Transverse colon (tissue), 4 donors: ENCODE data around the gene CDR2. TPM values are rescaled to one million over a fixed set of nuclear protein-coding genes. Genes with fewer than 3 reads are reported as not detected.

Source experiments
- DNase-seq: peaks from one replicate; pipeline ENCODE4 v3.0.0-alpha.2; 2019
- H3K27ac ChIP-seq, 4 donors: fragments of 200-600 bp; sonication (generic); 2 replicates each; pipeline ENCODE4 v1.5.1; 2016 to 2018; ENCODE audit warnings: inconsistent platforms in 4 of 4
- H3K27me3 ChIP-seq: fragments of 200-600 bp; sonication (generic); 2 replicates; pipeline ENCODE4 v1.5.1; 2017; ENCODE audit warnings: inconsistent platforms
- H3K36me3 ChIP-seq, 4 donors: fragments of 200-600 bp; sonication (generic); 2 replicates each; pipeline ENCODE4 v1.5.1; 2017 to 2019; ENCODE audit warnings: inconsistent platforms in 4 of 4
- H3K4me1 ChIP-seq, 4 donors: fragments of 200-600 bp; sonication (generic); 2 replicates each; pipeline ENCODE4 v1.5.1; 2017 to 2020; ENCODE audit warnings: inconsistent platforms in 4 of 4
- H3K4me3 ChIP-seq, 4 donors: fragments of 200-600 bp; sonication (generic); 1 replicate in 1 of 4; 2 replicates in 3 of 4; pipeline versions ENCODE4 v1.5.1 to v1.6.1; 2017 to 2019; ENCODE audit warnings: inconsistent platforms in 4 of 4
- H3K9me3 ChIP-seq, 2 donors: fragments of 200-600 bp; sonication (generic); 2 replicates each; pipeline ENCODE4 v1.5.1; 2017 to 2019; ENCODE audit warnings: inconsistent platforms in 2 of 2
- CTCF ChIP-seq, 5 experiments: fragments of 200-600 bp in 3 of 5; fragments of 450-650 bp in 2 of 5; sonication (generic) in 3 of 5; IDR thresholded peaks; 1 replicate in 2 of 5; 2 replicates in 3 of 5; pipeline ENCODE4 v1.5.1; 2016 to 2017; ENCODE audit warnings: antibody characterized with exemption in 5 of 5, inconsistent platforms in 3 of 5, mild to moderate bottlenecking in 2 of 5, moderate library complexity in 1 of 5
- EP300 ChIP-seq: sonication (generic); formaldehyde crosslinking; IDR thresholded peaks from one replicate; pipeline ENCODE4 v1.6.1; 2017; ENCODE audit warnings: antibody characterized with exemption, low read depth
- POLR2A ChIP-seq: fragments of 450-650 bp; IDR thresholded peaks from one replicate; pipeline ENCODE4 v1.6.1; 2016; ENCODE audit warnings: antibody characterized with exemption, mild to moderate bottlenecking, moderate library complexity
- POLR2AphosphoS5 ChIP-seq, 3 donors: sonication (generic); formaldehyde crosslinking; IDR thresholded peaks; one replicate each; pipeline ENCODE4 v1.6.1; 2016; ENCODE audit warnings: antibody characterized with exemption in 3 of 3
- WGBS, 2 donors: methylation state at CpG; one replicate each; pipeline ENCODE4 v1.1.5; 2018; ENCODE audit warnings: low coverage in 1 of 2; 5-methylcytosine and 5-hydroxymethylcytosine counted together
- in situ Hi-C, 4 donors: fragments of 200-750 bp; cut with MboI; loops; one replicate each; pipeline versions ENCODE4 v1.15.0 to v1.15.1; 2017; ENCODE audit warnings: low sequenced_read_pairs in 3 of 4, low pct_ligation_motif_present in 1 of 4, low pct_unique_long_range_greater_than_20kb in 1 of 4
- intact Hi-C: fragments of 100-400 bp; cut with DNase I; formaldehyde crosslinking; loops from one replicate; pipeline ENCODE4 v1.15.1; 2023; ENCODE audit warnings: low total_unique reads
- total RNA-seq, 4 donors: library from RNA; depleted of rRNA; stranded (reverse); fragments of >200 nt; gene quantifications; one replicate each; pipeline ENCODE4 v1.1.0, GENCODE V29; 2016

The CDR2 gene
- total RNA-seq, 4 donors from 2014 or later: 21.7 to 317 (median 24.1) TPM

DNA sequence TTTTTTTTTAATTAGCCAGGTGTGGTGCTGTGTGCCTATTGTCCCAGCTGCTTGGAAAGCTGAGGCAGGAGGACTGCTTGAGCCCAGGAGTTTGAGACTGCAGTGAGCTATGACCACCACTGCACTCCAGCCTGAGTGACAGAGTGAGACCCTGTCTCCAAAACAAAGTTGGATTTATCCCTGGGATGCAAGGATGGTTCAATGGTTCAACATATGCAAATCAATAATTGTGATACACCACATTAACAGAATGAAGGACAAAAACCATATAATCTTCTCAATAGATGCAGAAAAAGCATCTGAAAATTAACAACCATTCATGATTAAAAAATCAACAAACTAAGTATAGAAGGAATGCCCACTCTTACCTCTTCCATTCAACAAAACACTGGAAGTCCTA lies 33.5 kb downstream of the CDR2 start:
- H3K27ac ChIP-seq: no peak overlapping the region
- no peak for DNase-seq
- TF ChIP-seq POLR2A (no peak), CTCF (IDR thresholded peaks at IDR 0.05) (no peak), POLR2AphosphoS5 (IDR thresholded peaks at IDR 0.05) (no peak), EP300 (no peak)
- no peaks in the 10 kb centered on the region for H3K27me3 ChIP-seq
- intact Hi-C loops: no loop called here
- H3K4me1 ChIP-seq: no peaks in the 10 kb centered on the region
- H3K36me3 ChIP-seq: peaks cover 0 to 16% (median 5%) of the 10 kb centered on the region in 4 donors
- no peak overlapping the region for H3K4me3 ChIP-seq
- in situ Hi-C loops: loop anchor here in 1 of 4 donors (25.0 kb wide), 1 partner anchor 296 kb away; no protein-coding TSS in a partner anchor
- H3K9me3 ChIP-seq: peaks cover 7% of the 10 kb centered on the region in 2 donors

DNA sequence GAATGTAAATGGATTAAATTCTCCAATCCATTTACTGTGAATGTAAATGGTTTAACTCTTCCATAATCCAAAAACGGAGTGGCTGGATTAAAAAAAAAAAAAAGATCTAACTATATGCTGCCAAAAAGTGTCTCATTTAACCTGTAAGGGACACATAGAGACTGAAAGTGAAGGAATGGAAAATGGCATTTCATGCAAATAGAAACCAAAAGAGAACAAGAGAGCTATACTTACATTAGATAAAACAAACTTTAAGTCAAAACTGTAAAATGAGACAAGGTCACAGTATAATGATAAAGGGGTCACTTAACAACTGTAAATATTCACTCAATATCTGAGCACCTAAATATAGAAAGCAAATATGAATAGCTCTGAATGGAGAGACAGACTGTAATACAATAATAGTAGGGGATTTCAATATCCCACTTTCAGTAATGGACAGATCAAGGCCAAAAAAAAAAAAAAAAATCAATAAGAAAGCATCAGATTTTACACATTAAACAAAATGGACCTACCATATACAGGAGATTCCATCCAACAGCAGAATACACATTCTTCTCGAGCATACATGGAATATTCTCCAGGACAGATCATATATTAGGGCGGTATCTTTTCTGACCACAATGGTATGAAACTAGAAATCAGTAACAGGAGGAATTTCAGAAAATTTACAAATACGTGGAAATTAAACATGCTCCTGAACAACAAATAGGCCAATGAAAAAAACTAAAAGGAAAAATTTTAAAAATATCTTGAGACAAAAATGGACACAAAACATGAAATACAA lies 36.4 kb downstream of the CDR2 start:
- no peaks in the 10 kb centered on the region for H3K4me1 ChIP-seq
- H3K36me3 ChIP-seq: peaks cover 0 to 37% (median 10%) of the 10 kb centered on the region in 4 donors
- in situ Hi-C loops: loop anchor here in 1 of 4 donors (25.0 kb wide), 1 partner anchor 299 kb away; no protein-coding TSS in a partner anchor
- peaks cover 7% of the 10 kb centered on the region in 2 donors for H3K9me3 ChIP-seq
- no peak overlapping the region for H3K27ac ChIP-seq
- TF ChIP-seq POLR2A (no peak), POLR2AphosphoS5 (IDR thresholded peaks at IDR 0.05) (no peak), EP300 (no peak), CTCF (IDR thresholded peaks at IDR 0.05) (no peak)
- 92 to 95% methylated on average over 4 of the region's 4 CpGs for WGBS, 2 donors
- no peak for DNase-seq
- H3K27me3 ChIP-seq: no peaks in the 10 kb centered on the region
- intact Hi-C loops: no loop called here
- no peak overlapping the region for H3K4me3 ChIP-seq

DNA sequence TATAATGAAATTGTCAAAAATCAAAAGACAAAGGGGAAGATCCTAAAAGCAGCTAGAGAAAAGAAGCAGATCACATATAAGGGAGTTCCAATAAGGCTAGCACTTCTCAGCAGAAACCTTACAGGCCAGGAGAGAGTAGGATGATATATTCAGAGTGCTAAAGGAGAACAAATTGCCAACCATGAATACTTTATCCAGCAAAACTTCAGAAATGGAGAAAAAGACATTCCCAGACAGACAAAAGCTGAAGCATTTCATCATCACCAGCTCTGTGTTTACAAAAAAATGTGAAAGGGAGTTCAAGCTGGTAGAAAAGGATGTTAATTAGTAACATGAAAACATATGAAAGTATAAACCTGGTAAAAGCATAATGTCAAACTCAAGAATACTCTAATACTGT lies 37.4 kb downstream of the CDR2 start:
- H3K9me3 ChIP-seq: peaks cover 7% of the 10 kb centered on the region in 2 donors
- TF ChIP-seq POLR2A: no peak
- TF ChIP-seq POLR2AphosphoS5 (IDR thresholded peaks at IDR 0.05): no peak
- no peak for TF ChIP-seq EP300
- TF ChIP-seq CTCF (IDR thresholded peaks at IDR 0.05): no peak
- H3K27me3 ChIP-seq: no peaks in the 10 kb centered on the region
- no peak for DNase-seq
- H3K4me1 ChIP-seq: no peaks in the 10 kb centered on the region
- in situ Hi-C loops: loop anchor here in 1 of 4 donors (25.0 kb wide), 1 partner anchor 300 kb away; no protein-coding TSS in a partner anchor
- H3K36me3 ChIP-seq: peaks cover 0 to 43% (median 12%) of the 10 kb centered on the region in 4 donors
- H3K27ac ChIP-seq: no peak overlapping the region
- intact Hi-C loops: no loop called here
- H3K4me3 ChIP-seq: no peak overlapping the region

- intact Hi-C loops: no loop called here
- in situ Hi-C loops: loop anchor here in 1 of 4 donors (25.0 kb wide), 1 partner anchor 301 kb away; no protein-coding TSS in a partner anchor
- no peak overlapping the region for H3K27ac ChIP-seq
- no peak overlapping the region for H3K4me3 ChIP-seq
- peaks cover 7% of the 10 kb centered on the region in 2 donors for H3K9me3 ChIP-seq
- peaks cover 0 to 44% (median 13%) of the 10 kb centered on the region in 4 donors for H3K36me3 ChIP-seq
- DNase-seq: no peak
- no peaks in the 10 kb centered on the region for H3K27me3 ChIP-seq
- TF ChIP-seq POLR2A (no peak), CTCF (IDR thresholded peaks at IDR 0.05) (no peak), POLR2AphosphoS5 (IDR thresholded peaks at IDR 0.05) (no peak), EP300 (no peak)
- H3K4me1 ChIP-seq: no peaks in the 10 kb centered on the region
Observed at GRCh38 chr16:22336581-22336980, 37.8 kb downstream of the CDR2 start.
